Thoracic aorta (tissue), 2 donors: ENCODE measurements around the gene CDH23. TPM values are rescaled to one million over a fixed set of nuclear protein-coding genes. Genes with fewer than 3 reads are reported as not detected.

Experiments
- ATAC-seq: fragments of 150-250 bp; one replicate; pipeline ENCODE4 v1.8.0; 2017; ENCODE audit warnings: low read depth; ENCODE audit not compliant: insufficient number of reproducible peaks, low FRiP score
- DNase-seq: peaks from one replicate; pipeline ENCODE4 v3.0.0-alpha.2; 2020; ENCODE audit warnings: low spot score
- H3K27ac ChIP-seq, 2 donors: fragments of 200-600 bp; sonication (generic); 1 replicate in 1 of 2; 2 replicates in 1 of 2; pipeline ENCODE4 v1.5.1; 2016; ENCODE audit warnings: mild to moderate bottlenecking in 2 of 2, moderate library complexity in 2 of 2
- H3K27me3 ChIP-seq: fragments of 200-600 bp; sonication (generic); replicated peaks from 2 replicates; pipeline ENCODE4 v1.6.0; 2016; ENCODE audit warnings: mild to moderate bottlenecking; ENCODE audit not compliant: insufficient read depth
- H3K36me3 ChIP-seq: fragments of 200-600 bp; sonication (generic); one replicate; pipeline ENCODE4 v1.5.1; 2016
- H3K4me1 ChIP-seq, 2 donors: fragments of 200-600 bp; sonication (generic); 1 replicate in 1 of 2; 2 replicates in 1 of 2; pipeline versions ENCODE4 v1.5.1 to v1.6.0; 2016; ENCODE audit warnings: low read depth in 2 of 2, mild to moderate bottlenecking in 1 of 2; ENCODE audit not compliant: control insufficient read depth in 1 of 2
- H3K4me3 ChIP-seq: fragments of 200-600 bp; sonication (generic); 2 replicates; pipeline ENCODE4 v1.5.1; 2016; ENCODE audit warnings: mild to moderate bottlenecking
- H3K9me3 ChIP-seq: fragments of 200-600 bp; sonication (generic); 2 replicates; pipeline ENCODE4 v1.5.1; 2016
- CTCF ChIP-seq: fragments of 200-600 bp; sonication (generic); IDR thresholded peaks from one replicate; pipeline ENCODE4 v1.5.1; 2019; ENCODE audit warnings: antibody characterized with exemption
- total RNA-seq, 2 donors: library from RNA; depleted of rRNA; stranded (reverse); fragments of >200 nt; gene quantifications; one replicate each; pipeline versions ENCODE4 v1.1.0 to v1.2.3, GENCODE V29; 2016

Gene CDH23
- total RNA-seq, 2 donors from 2014 or later, result 10.6 to 10.8 TPM

DNA sequence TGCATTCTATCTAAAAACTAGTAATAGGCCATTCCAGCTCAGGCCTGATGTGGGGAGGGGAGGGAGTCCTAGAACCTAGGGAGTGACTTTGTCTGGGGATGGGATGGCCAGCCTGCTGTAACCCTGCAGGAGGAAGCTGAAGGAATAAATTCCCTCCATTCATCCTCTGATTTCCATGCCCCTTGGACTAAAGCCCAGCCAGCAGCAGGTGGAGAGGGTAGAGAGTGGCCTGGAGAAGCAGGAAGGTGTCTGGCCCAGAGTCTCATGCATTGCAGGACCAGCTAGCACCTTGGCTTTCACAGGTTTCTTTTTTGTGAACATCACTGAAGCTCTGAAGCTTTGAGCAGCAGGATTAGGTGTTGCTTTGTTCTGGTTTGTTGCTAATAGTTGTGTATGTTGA, 32.8 kb upstream of the CDH23 start:
- no peaks in the 10 kb centered on the region for H3K4me1 ChIP-seq
- ATAC-seq (no peak), DNase-seq (no peak)
- H3K27ac ChIP-seq, result no peak overlapping the region
- no peak for TF ChIP-seq CTCF
- no peaks in the 10 kb centered on the region for H3K27me3 ChIP-seq
- H3K4me3 ChIP-seq, result no peak overlapping the region
- no peaks in the 10 kb centered on the region for H3K9me3 ChIP-seq
- H3K36me3 ChIP-seq, result peaks cover 5% of the 10 kb centered on the region

DNA sequence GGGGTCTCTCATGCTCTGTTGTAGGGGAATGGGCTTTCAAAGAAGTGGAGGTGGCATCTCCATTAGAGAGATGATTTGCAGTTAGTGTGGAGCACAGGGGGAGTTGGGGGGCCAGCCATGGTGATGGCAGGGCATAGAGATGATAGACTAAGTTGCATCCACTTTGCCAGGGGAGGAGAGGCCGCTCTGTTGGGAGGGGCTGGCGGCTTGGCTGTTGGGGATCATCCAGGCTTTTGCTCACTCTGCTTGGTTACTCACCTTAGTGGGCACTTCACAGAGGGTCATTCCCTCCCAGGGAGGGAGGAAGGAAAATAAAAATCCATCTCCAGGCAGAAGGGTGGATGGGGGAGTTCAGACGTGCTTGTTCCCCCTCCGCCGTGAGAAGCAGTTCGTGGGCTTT, 31.4 kb upstream of the CDH23 start:
- no peak for ATAC-seq

DNA sequence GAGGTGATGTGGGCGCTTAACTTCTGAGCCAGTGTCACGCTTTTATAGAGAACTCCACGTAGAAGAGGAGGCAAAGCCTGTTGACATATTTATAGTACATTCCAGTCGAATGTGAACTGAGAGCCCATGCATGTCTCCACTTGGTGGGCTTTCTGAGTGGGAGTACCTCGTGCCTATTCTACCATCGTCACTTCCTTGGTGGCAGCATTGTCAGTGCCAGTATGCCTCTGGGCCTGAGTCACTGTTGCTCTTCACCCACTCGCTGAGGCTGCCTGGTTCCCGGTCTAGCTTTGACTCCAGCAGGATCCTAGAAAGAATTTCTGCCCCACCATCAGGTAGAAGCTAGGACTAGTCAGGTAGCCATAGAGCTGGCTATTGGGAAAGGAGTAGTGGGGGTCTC, 30.0 kb upstream of the CDH23 start:
- Histone ChIP-seq H3K4me3 (no peak overlapping the region), H3K27me3 (no peaks in the 10 kb centered on the region), H3K27ac (no peak overlapping the region), H3K36me3 (peaks cover 5% of the 10 kb centered on the region), H3K4me1 (no peaks in the 10 kb centered on the region), H3K9me3 (no peaks in the 10 kb centered on the region)
- no peak for TF ChIP-seq CTCF
- DNase-seq (no peak), ATAC-seq (no peak)

More for the DNA sequence above, 31.4 kb upstream of the CDH23 start:
- H3K36me3 ChIP-seq, result peaks cover 5% of the 10 kb centered on the region
- H3K27ac ChIP-seq, result no peak overlapping the region
- H3K9me3 ChIP-seq, result no peaks in the 10 kb centered on the region
- no peak for DNase-seq
- no peaks in the 10 kb centered on the region for H3K4me1 ChIP-seq
- TF ChIP-seq CTCF, result no peak
- H3K4me3 ChIP-seq, result no peak overlapping the region
- no peaks in the 10 kb centered on the region for H3K27me3 ChIP-seq

DNA sequence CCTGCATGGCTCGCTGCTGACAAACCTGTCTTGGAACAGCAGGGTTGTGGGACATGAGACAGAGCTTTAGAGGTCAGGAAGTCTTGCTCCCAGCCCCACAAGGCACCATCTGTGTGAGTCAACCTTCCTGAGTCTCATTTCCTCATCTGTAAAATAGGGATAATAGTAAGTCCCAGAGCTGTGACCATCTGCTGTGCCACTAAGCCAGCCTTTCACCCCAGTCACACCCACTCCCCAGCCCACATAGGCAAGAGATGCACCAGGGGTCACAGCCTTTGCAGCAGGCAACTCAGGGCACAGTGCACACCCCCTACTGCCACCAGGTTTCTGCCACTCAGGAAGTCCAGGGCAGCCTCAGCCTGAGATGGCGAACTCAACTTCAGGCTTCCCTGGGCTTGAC, 29.4 kb upstream of the CDH23 start:
- no peak for TF ChIP-seq CTCF
- Histone ChIP-seq H3K9me3 (no peaks in the 10 kb centered on the region), H3K36me3 (peaks cover 2% of the 10 kb centered on the region), H3K4me1 (no peaks in the 10 kb centered on the region), H3K27ac (no peak overlapping the region), H3K4me3 (no peak overlapping the region), H3K27me3 (no peaks in the 10 kb centered on the region)
- no peak for ATAC-seq
- no peak for DNase-seq

DNA sequence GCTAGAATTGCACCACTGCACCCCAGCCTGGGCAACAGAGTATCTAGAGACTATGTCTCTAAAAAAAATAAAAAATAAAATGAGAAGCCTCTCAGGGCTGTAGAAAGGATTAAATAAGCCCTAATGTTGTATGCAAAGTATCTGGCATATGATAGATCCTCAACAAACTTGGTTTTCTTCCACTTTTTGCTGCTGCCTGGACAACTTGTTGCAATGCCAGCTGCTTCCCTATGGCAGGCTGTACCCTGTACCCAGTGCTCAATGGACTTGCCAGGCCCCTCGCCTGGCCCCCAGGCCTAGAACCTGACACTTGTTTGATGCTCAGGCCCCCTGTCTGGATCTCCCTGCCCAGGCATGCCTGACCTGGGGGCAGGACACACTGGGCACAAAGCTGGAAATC, 28.5 kb upstream of the CDH23 start:
- Histone ChIP-seq H3K9me3 (no peaks in the 10 kb centered on the region), H3K36me3 (no peaks in the 10 kb centered on the region), H3K27me3 (no peaks in the 10 kb centered on the region), H3K4me3 (no peak overlapping the region), H3K27ac (no peak overlapping the region), H3K4me1 (no peaks in the 10 kb centered on the region)
- ATAC-seq (no peak), DNase-seq (no peak)
- TF ChIP-seq CTCF, result no peak
